Uterus (tissue), 2 donors: Measurements from ENCODE around the gene PDGFD.

Experiments
- POLR2A ChIP-seq, 2 donors: fragments of 450-650 bp; IDR thresholded peaks; one replicate each; pipeline ENCODE4 v1.6.1; 2016; ENCODE audit warnings: antibody characterized with exemption in 2 of 2, mild to moderate bottlenecking in 1 of 2, moderate library complexity in 1 of 2
- TF ChIP-seq, protein P1 (sequence below), 4 experiments: fragments of 200-600 bp in 2 of 4; fragments of 450-650 bp in 2 of 4; sonication (generic) in 2 of 4; IDR thresholded peaks; one replicate each; pipeline ENCODE4 v1.5.1; 2016 to 2019; ENCODE audit warnings: antibody characterized with exemption in 4 of 4, mild to moderate bottlenecking in 2 of 4, moderate library complexity in 1 of 4

- TF ChIP-seq POLR2A (IDR thresholded peaks at IDR 0.05), result no peak
- TF ChIP-seq, protein P1, sequence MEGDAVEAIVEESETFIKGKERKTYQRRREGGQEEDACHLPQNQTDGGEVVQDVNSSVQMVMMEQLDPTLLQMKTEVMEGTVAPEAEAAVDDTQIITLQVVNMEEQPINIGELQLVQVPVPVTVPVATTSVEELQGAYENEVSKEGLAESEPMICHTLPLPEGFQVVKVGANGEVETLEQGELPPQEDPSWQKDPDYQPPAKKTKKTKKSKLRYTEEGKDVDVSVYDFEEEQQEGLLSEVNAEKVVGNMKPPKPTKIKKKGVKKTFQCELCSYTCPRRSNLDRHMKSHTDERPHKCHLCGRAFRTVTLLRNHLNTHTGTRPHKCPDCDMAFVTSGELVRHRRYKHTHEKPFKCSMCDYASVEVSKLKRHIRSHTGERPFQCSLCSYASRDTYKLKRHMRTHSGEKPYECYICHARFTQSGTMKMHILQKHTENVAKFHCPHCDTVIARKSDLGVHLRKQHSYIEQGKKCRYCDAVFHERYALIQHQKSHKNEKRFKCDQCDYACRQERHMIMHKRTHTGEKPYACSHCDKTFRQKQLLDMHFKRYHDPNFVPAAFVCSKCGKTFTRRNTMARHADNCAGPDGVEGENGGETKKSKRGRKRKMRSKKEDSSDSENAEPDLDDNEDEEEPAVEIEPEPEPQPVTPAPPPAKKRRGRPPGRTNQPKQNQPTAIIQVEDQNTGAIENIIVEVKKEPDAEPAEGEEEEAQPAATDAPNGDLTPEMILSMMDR (IDR thresholded peaks at IDR 0.05), result no peak
These were observed 120.8 kb downstream of the PDGFD start for GRCh38 chr11:104043142-104043541.
